ENCODE data around the gene PRTN3.

Gene PRTN3

GRCh38 chr19:803099-803561 lies 37.7 kb upstream of the PRTN3 start:
- DNase-seq (ENCODE audit: low read depth in 3 of 3), result no peak

GRCh38 chr19:803686-804418 lies 36.9 kb upstream of the PRTN3 start:
- no peak for DNase-seq (ENCODE audit: low read depth in 3 of 3)

GRCh38 chr19:804419-805165 lies 36.2 kb upstream of the PRTN3 start:
- DNase-seq (ENCODE audit: low read depth in 3 of 3), result no peak

- no peak for DNase-seq (ENCODE audit: low read depth in 3 of 3)
These were observed 35.6 kb upstream of the PRTN3 start for GRCh38 chr19:805166-805551.

- DNase-seq (ENCODE audit: low read depth in 3 of 3), result no peak
These were observed 34.9 kb upstream of the PRTN3 start for GRCh38 chr19:805600-806550.

- no peak for DNase-seq (ENCODE audit: low read depth in 3 of 3)
These were observed 33.9 kb upstream of the PRTN3 start for GRCh38 chr19:806815-807421.

GRCh38 chr19:807627-808422 lies 33.0 kb upstream of the PRTN3 start:
- DNase-seq (ENCODE audit: low read depth in 3 of 3), result no peak

GRCh38 chr19:808423-808775 lies 32.4 kb upstream of the PRTN3 start:
- DNase-seq (ENCODE audit: low read depth in 3 of 3), result no peak

- no peak for DNase-seq (ENCODE audit: low read depth in 3 of 3)
These were observed 30.5 kb upstream of the PRTN3 start for GRCh38 chr19:810077-810855.

- no peak for DNase-seq (ENCODE audit: low read depth in 3 of 3)
These were observed 29.8 kb upstream of the PRTN3 start for GRCh38 chr19:810883-811489.

GRCh38 chr19:811506-812048 lies 29.2 kb upstream of the PRTN3 start:
- DNase-seq (ENCODE audit: low read depth in 3 of 3), result no peak

- no peak for DNase-seq (ENCODE audit: low read depth in 3 of 3)
These were observed 28.6 kb upstream of the PRTN3 start for GRCh38 chr19:812049-812746.

GRCh38 chr19:812747-813218 lies 28.0 kb upstream of the PRTN3 start:
- DNase-seq (ENCODE audit: low read depth in 3 of 3), result no peak

GRCh38 chr19:813219-814151 lies 27.3 kb upstream of the PRTN3 start:
- no peak for DNase-seq (ENCODE audit: low read depth in 3 of 3)

- no peak for DNase-seq (ENCODE audit: low read depth in 3 of 3)
These were observed 26.4 kb upstream of the PRTN3 start for GRCh38 chr19:814152-815078.

- DNase-seq (ENCODE audit: low read depth in 3 of 3), result no peak
These were observed 25.6 kb upstream of the PRTN3 start for GRCh38 chr19:815079-815774.

All from stimulated activated CD4-positive, alpha-beta T cell treated with anti-CD3 and anti-CD28 coated beads, TNF-alpha, amount 100 ng/mL, for 24 hours (primary cell).